Endothelial cell (in vitro differentiated cells): ENCODE measurements around the gene CSNK2B. TPM values are rescaled to one million over a fixed set of nuclear protein-coding genes. Genes with fewer than 3 reads are reported as not detected.

ENCODE experiments used
- DNase-seq: peaks from one replicate; pipeline ENCODE4 v3.0.0; 2021; ENCODE audit warnings: low spot score
- H3K27ac Mint-ChIP-seq: one replicate; pipeline ENCODE4 v1.8.0; 2021; ENCODE audit warnings: mixed read lengths, inconsistent platforms; ENCODE audit not compliant: unreplicated experiment
- H3K27me3 Mint-ChIP-seq: one replicate; pipeline ENCODE4 v1.8.0; 2021; ENCODE audit warnings: mild to moderate bottlenecking, moderate library complexity, mixed read lengths, inconsistent platforms; ENCODE audit not compliant: unreplicated experiment
- H3K36me3 Mint-ChIP-seq: one replicate; pipeline ENCODE4 v1.8.0; 2021; ENCODE audit warnings: mild to moderate bottlenecking, low read depth, mixed read lengths, inconsistent platforms; ENCODE audit not compliant: unreplicated experiment
- H3K4me1 Mint-ChIP-seq: one replicate; pipeline ENCODE4 v1.8.0; 2021; ENCODE audit warnings: mild to moderate bottlenecking, mixed read lengths, inconsistent platforms; ENCODE audit not compliant: unreplicated experiment
- H3K4me3 Mint-ChIP-seq: one replicate; pipeline ENCODE4 v1.8.0; 2021; ENCODE audit warnings: mild to moderate bottlenecking, mixed read lengths, inconsistent platforms; ENCODE audit not compliant: unreplicated experiment
- H3K9me3 Mint-ChIP-seq: one replicate; pipeline ENCODE4 v1.8.0; 2021; ENCODE audit warnings: mixed read lengths, inconsistent platforms; ENCODE audit not compliant: unreplicated experiment
- total RNA-seq: library from RNA; stranded (reverse); fragmentation: NEBNext Ultra II Directional; extraction: Animal tissue kit (Norgen Biotek cat#: 25700); gene quantifications from one replicate; pipeline ENCODE4 v1.2.1, GENCODE V29; 2021; ENCODE audit not compliant: unreplicated experiment
- TF ChIP-seq, protein P1 (sequence below): fragments of 200-600 bp; sonication (generic); IDR thresholded peaks from one replicate; pipeline ENCODE4 v1.5.0; 2021; ENCODE audit warnings: antibody characterized with exemption; ENCODE audit not compliant: unreplicated experiment

CSNK2B gene
- total RNA-seq, 1 donor from 2014 or later, result 164 TPM

DNA sequence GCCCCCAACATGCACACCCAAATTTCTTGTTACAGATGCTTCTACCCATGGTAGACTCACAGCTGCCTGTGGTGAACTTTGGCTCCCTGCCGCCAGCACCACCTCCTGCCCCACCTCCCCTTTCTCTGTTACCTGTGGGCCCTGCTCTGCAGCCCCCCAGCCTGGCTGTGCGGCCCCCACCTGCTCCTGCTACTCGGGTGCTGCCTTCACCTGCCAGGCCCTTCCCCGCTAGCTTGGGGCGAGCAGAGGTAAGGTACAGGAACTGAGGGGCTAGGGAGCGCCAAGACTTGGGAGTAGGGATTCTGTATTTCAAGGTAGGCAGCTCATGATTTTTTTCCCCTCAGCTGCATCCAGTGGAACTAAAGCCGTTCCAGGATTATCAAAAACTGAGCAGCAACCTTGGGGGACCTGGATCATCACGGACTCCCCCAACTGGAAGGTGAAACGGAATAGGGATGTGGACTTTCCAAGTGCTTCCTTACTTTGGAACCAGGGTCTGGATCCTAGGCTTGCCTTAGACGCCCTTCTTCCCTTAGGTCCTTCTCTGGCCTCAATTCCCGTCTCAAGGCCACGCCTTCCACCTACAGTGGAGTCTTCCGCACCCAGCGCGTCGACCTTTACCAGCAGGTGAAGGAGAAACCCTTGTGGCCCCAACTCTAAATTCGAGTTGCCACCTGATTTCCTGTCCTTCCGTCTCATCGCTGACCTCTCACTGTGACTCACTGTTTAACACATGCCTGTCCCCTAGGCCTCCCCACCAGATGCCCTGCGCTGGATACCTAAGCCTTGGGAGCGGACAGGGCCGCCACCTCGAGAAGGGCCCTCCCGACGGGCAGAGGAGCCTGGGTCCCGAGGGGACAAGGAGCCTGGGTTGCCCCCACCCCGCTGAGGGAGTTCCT lies 28.9 kb upstream of the CSNK2B start:
- peaks cover 35% of the 10 kb centered on the region for H3K36me3 Mint-ChIP-seq
- DNase-seq, result no peak
- peak overlapping the region; percentile 60 for H3K4me3 Mint-ChIP-seq
- no peaks in the 10 kb centered on the region for H3K9me3 Mint-ChIP-seq
- peaks cover 12% of the 10 kb centered on the region for H3K27me3 Mint-ChIP-seq
- H3K27ac Mint-ChIP-seq, result no peak overlapping the region
- H3K4me1 Mint-ChIP-seq, result no peaks in the 10 kb centered on the region
- TF ChIP-seq, protein P1, sequence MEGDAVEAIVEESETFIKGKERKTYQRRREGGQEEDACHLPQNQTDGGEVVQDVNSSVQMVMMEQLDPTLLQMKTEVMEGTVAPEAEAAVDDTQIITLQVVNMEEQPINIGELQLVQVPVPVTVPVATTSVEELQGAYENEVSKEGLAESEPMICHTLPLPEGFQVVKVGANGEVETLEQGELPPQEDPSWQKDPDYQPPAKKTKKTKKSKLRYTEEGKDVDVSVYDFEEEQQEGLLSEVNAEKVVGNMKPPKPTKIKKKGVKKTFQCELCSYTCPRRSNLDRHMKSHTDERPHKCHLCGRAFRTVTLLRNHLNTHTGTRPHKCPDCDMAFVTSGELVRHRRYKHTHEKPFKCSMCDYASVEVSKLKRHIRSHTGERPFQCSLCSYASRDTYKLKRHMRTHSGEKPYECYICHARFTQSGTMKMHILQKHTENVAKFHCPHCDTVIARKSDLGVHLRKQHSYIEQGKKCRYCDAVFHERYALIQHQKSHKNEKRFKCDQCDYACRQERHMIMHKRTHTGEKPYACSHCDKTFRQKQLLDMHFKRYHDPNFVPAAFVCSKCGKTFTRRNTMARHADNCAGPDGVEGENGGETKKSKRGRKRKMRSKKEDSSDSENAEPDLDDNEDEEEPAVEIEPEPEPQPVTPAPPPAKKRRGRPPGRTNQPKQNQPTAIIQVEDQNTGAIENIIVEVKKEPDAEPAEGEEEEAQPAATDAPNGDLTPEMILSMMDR, result no peak

DNA sequence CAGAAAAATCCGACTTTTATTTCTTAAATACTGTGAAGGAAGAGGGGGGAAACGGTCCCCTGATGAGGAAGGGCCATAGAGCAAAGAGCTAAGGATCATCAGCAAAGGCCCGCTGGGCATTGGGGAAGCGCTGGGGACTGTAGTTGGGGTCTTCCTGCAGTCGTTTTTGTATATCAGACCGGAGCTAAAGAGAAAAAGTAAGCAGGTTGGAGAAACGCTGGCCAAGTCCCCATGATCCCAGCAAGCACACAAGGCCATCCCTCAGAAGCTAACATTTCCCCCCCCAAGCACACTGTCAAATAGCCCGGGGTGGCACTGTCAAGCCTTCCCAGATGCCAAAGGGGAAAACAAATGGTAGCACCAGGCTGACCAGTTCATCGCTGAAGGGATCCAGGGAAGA lies 26.8 kb upstream of the CSNK2B start:
- Mint-ChIP-seq H3K4me3 (peak overlapping the region; percentile 42), H3K4me1 (no peaks in the 10 kb centered on the region), H3K36me3 (peaks cover 36% of the 10 kb centered on the region), H3K9me3 (no peaks in the 10 kb centered on the region), H3K27ac (no peak overlapping the region), H3K27me3 (peaks cover 8% of the 10 kb centered on the region)
- TF ChIP-seq, protein P1, result no peak
- DNase-seq, result no peak

DNA sequence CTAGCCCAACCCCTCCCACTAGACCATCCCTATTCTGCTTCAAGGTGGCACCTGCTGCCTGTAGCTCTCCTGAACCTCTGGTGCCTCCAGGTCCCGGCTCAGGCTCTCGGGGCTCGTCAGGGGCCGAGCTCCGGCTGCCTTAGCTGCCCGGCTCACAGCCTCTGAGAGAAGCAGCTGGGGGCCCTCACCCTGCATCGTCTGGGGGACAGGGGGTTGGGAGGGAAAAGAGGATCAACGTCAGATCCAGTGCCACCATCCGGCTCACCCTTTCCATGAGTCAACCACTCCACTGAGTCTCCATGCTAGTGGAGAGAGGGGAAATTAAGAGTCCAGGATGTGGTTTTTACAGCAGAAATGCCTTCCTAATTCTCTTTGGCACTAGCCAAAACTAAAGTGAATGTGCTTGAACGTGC lies 26.4 kb upstream of the CSNK2B start:
- TF ChIP-seq, protein P1, result no peak
- no peaks in the 10 kb centered on the region for H3K4me1 Mint-ChIP-seq
- H3K27ac Mint-ChIP-seq, result no peak overlapping the region
- H3K4me3 Mint-ChIP-seq, result no peak overlapping the region
- peaks cover 35% of the 10 kb centered on the region for H3K36me3 Mint-ChIP-seq
- no peaks in the 10 kb centered on the region for H3K9me3 Mint-ChIP-seq
- DNase-seq, result no peak
- H3K27me3 Mint-ChIP-seq, result peaks cover 8% of the 10 kb centered on the region

DNA sequence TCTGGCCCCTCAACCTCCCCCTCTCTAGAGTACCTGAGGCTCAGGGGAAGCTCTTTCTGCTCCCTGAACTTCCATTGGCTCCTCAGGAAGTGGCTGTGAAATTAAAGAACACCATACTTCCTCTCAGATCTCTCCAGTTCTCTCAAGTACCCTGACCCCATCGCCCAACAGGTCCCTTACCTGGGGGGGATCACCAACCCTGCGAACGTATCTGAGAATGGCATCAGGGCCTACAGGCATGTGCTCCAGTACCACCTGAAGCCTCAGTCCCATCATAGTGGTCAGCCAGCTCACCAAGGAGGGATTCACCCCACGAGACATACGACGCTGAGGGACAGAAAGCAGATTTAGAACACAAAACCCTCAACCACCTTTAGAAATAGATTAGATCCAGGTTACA lies 25.3 kb upstream of the CSNK2B start:
- Mint-ChIP-seq H3K27ac (no peak overlapping the region), H3K4me3 (peak overlapping the region; percentile 25), H3K27me3 (peaks cover 8% of the 10 kb centered on the region), H3K4me1 (peaks cover 2% of the 10 kb centered on the region), H3K9me3 (no peaks in the 10 kb centered on the region), H3K36me3 (peaks cover 36% of the 10 kb centered on the region)
- DNase-seq, result no peak
- TF ChIP-seq, protein P1, result no peak

DNA sequence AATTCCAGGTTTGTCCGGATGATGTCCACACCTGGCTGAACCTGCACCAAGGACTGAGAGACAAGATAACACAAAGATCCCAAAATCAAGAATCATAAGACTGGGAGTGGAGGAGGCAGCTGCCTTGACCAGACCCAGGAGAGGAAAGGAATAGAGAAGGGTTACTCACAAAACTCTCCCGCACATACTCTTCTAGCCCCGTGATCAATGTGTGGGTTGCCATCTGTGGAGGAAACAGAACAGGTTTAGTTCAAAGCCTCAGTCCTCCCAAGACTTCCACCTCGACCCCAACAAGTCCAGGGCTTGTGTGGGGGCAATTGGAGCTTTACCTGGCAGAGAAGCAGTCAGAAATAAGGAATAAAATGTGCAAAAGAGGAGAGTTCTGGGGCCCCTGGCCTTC lies 24.5 kb upstream of the CSNK2B start:
- DNase-seq, result no peak
- H3K9me3 Mint-ChIP-seq, result no peaks in the 10 kb centered on the region
- peaks cover 34% of the 10 kb centered on the region for H3K36me3 Mint-ChIP-seq
- peaks cover 2% of the 10 kb centered on the region for H3K4me1 Mint-ChIP-seq
- TF ChIP-seq, protein P1, result no peak
- H3K27me3 Mint-ChIP-seq, result peaks cover 5% of the 10 kb centered on the region
- H3K27ac Mint-ChIP-seq, result no peak overlapping the region
- peak overlapping the region; percentile 25 for H3K4me3 Mint-ChIP-seq
